Mesenchymal stem cell (in vitro differentiated cells and primary cell): ENCODE measurements around the gene E2F7.

Experiments used
- DNase-seq: peaks from one replicate; pipeline ENCODE4 v3.0.0-alpha.2; 2013
- H2AFZ ChIP-seq: one replicate; pipeline ENCODE4 v1.6.1; 2013; ENCODE audit warnings: low read depth, mild to moderate bottlenecking, control low read depth, inconsistent platforms, low read length, moderate library complexity
- H2AK5ac ChIP-seq: 2 replicates; pipeline ENCODE4 v1.6.1; 2013; ENCODE audit warnings: low read length, moderate library complexity, mild to moderate bottlenecking, inconsistent platforms; ENCODE audit not compliant: severe bottlenecking
- H2BK120ac ChIP-seq: one replicate; pipeline ENCODE4 v1.6.1; 2013; ENCODE audit warnings: low read depth, mild to moderate bottlenecking, inconsistent platforms, low read length, moderate library complexity
- H2BK12ac ChIP-seq, 2 experiments: one replicate each; pipeline ENCODE4 v1.6.1; 2013; ENCODE audit warnings: inconsistent platforms in 2 of 2, low read length in 2 of 2, mild to moderate bottlenecking in 2 of 2, moderate library complexity in 2 of 2, control low read depth in 1 of 2
- H2BK15ac ChIP-seq: one replicate; pipeline ENCODE4 v1.6.1; 2013; ENCODE audit warnings: mild to moderate bottlenecking, low read depth, inconsistent platforms; ENCODE audit not compliant: poor library complexity, severe bottlenecking
- H2BK5ac ChIP-seq: 2 replicates; pipeline ENCODE4 v1.6.1; 2013; ENCODE audit warnings: low read depth, mild to moderate bottlenecking, low read length, control low read depth, inconsistent platforms; ENCODE audit not compliant: poor library complexity, severe bottlenecking
- H3K14ac ChIP-seq, 2 experiments: one replicate each; pipeline ENCODE4 v1.6.1; 2013; ENCODE audit warnings: inconsistent platforms in 2 of 2, low read length in 2 of 2, control low read depth in 1 of 2, mild to moderate bottlenecking in 1 of 2, moderate library complexity in 1 of 2
- H3K18ac ChIP-seq, 2 experiments: one replicate each; pipeline ENCODE4 v1.6.1; 2013; ENCODE audit warnings: inconsistent platforms in 2 of 2, low read length in 2 of 2, control low read depth in 1 of 2, low read depth in 1 of 2, mild to moderate bottlenecking in 1 of 2
- H3K23ac ChIP-seq, 2 experiments: one replicate each; pipeline ENCODE4 v1.6.1; 2013; ENCODE audit warnings: inconsistent platforms in 2 of 2, low read length in 2 of 2, mild to moderate bottlenecking in 2 of 2, moderate library complexity in 2 of 2, control low read depth in 1 of 2
- H3K27ac ChIP-seq: 2 replicates; pipeline ENCODE4 v1.5.1; 2013; ENCODE audit warnings: mild to moderate bottlenecking, moderate library complexity, low read length, control low read depth, inconsistent platforms; ENCODE audit not compliant: poor library complexity, severe bottlenecking
- H3K27me3 ChIP-seq, 2 experiments: 2 replicates each; pipeline versions ENCODE4 v1.6.1 to v1.7.0; 2013; ENCODE audit warnings: low read length in 2 of 2, mild to moderate bottlenecking in 2 of 2, moderate library complexity in 2 of 2, control low read depth in 1 of 2, inconsistent platforms in 1 of 2; ENCODE audit not compliant: control insufficient read depth in 1 of 2, insufficient read depth in 1 of 2
- H3K36me3 ChIP-seq, 2 experiments: 2 replicates each; pipeline versions ENCODE4 v1.6.1 to v1.7.0; 2013; ENCODE audit warnings: low read length in 2 of 2, control low read depth in 1 of 2, inconsistent platforms in 1 of 2, low read depth in 1 of 2, mild to moderate bottlenecking in 1 of 2; ENCODE audit not compliant: insufficient read depth in 2 of 2, control insufficient read depth in 1 of 2
- H3K4ac ChIP-seq, 2 experiments: one replicate each; pipeline ENCODE4 v1.6.1; 2013; ENCODE audit warnings: inconsistent platforms in 2 of 2, low read length in 2 of 2, mild to moderate bottlenecking in 2 of 2, moderate library complexity in 2 of 2, control low read depth in 1 of 2, low read depth in 1 of 2
- H3K4me1 ChIP-seq: 2 replicates; pipeline ENCODE4 v1.6.1; 2013; ENCODE audit warnings: low read depth, low read length, control low read depth; ENCODE audit not compliant: control insufficient read depth, insufficient read depth
- H3K4me2 ChIP-seq: 2 replicates; pipeline ENCODE4 v1.6.1; 2013; ENCODE audit warnings: low read length, mild to moderate bottlenecking, inconsistent platforms; ENCODE audit not compliant: poor library complexity, severe bottlenecking
- H3K4me3 ChIP-seq, 2 experiments: 2 replicates each; pipeline versions ENCODE4 v1.5.1 to v1.7.0; 2013; ENCODE audit warnings: low read length in 2 of 2, mild to moderate bottlenecking in 2 of 2, control low read depth in 1 of 2, low read depth in 1 of 2; ENCODE audit not compliant: insufficient read depth in 1 of 2
- H3K79me1 ChIP-seq: replicated peaks from 2 replicates; pipeline ENCODE4 v1.6.1; 2013; ENCODE audit warnings: mild to moderate bottlenecking, control low read depth, low read length, inconsistent platforms; ENCODE audit not compliant: poor library complexity, severe bottlenecking
- H3K9ac ChIP-seq: 2 replicates; pipeline ENCODE4 v1.7.0; 2013; ENCODE audit warnings: mild to moderate bottlenecking, low read length, moderate library complexity
- H3K9me3 ChIP-seq: 2 replicates; pipeline ENCODE4 v1.7.0; 2013; ENCODE audit warnings: mild to moderate bottlenecking, low read length; ENCODE audit not compliant: control insufficient read depth
- H4K8ac ChIP-seq: one replicate; pipeline ENCODE4 v1.6.1; 2013; ENCODE audit warnings: inconsistent platforms, mild to moderate bottlenecking, low read length, moderate library complexity
- H4K91ac ChIP-seq: one replicate; pipeline ENCODE4 v1.6.1; 2013; ENCODE audit warnings: mild to moderate bottlenecking, low read length, inconsistent platforms
- WGBS: methylation state at CpG from one replicate; pipeline ENCODE4 v1.1.7; 2013; ENCODE audit warnings: mixed read lengths; 5-methylcytosine and 5-hydroxymethylcytosine counted together

The E2F7 gene

DNA sequence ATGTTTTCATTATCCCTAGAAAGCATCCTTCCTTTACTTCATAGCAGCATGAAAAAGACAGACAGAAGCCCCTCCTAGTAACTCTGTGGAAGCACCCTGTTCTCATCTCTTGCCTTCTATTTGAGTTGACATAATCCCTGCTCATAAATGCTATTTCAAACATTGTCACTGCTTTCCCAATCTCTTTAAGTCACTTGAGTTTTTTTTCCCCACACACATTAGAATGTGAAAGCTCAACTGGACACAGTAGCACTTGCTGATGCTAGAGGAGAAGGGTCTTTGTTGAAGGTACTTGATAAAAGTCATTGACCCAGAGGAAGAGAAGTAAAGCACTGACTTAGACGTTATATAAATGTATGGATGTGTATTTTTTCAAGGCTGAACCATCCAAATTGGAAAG is 3.0 kb downstream of the E2F7 start:
- Histone ChIP-seq H3K23ac (no peak overlapping the region), H2AFZ (no peak overlapping the region), H2BK12ac (no peak overlapping the region), H3K4me3 (no peak overlapping the region), H4K8ac (no peak overlapping the region), H2BK15ac (no peak overlapping the region), H2BK5ac (no peak overlapping the region), H3K4me2 (no peak overlapping the region), H3K9ac (no peak overlapping the region), H3K14ac (no peak overlapping the region), H3K27me3 (no peaks in the 10 kb centered on the region), H3K18ac (no peak overlapping the region), H3K79me1 (peaks cover 23% of the 10 kb centered on the region), H2BK120ac (no peak overlapping the region), H3K27ac (no peak overlapping the region), H3K36me3 (peaks cover 0 to 31% of the 10 kb centered on the region in 2 experiments), H4K91ac (no peak overlapping the region), H3K4ac (no peak overlapping the region), H3K4me1 (peaks cover 8% of the 10 kb centered on the region), H2AK5ac (peak overlapping the region; percentile 34), H3K9me3 (no peaks in the 10 kb centered on the region)
- no CpG with 5 or more reads among the region's 1 CpG for WGBS
- peak; percentile 68 for DNase-seq

DNA sequence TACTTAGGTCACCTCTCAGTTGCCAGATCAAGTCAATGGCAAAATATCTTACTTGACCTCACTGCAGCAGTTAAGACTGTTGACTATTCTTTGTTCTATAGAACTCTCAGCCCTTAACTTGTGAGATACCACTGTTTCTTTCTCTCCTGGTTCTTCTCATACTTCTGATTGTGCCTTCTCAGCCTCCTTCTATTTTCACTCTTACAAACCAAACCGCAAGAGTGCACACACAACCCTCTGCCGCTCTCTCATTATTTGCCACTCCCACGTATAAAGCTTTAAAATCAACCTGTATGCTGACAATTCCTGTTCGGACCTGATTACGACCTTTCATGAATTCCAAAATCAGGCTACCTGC is 4.5 kb downstream of the E2F7 start:
- Histone ChIP-seq H3K23ac (no peak overlapping the region), H2BK5ac (no peak overlapping the region), H3K14ac (peak overlapping the region in 1 of 2 experiments; percentile 62), H3K27ac (no peak overlapping the region), H2BK120ac (no peak overlapping the region), H3K9me3 (no peaks in the 10 kb centered on the region), H2AFZ (no peak overlapping the region), H3K9ac (no peak overlapping the region), H3K79me1 (peaks cover 31% of the 10 kb centered on the region), H3K27me3 (no peaks in the 10 kb centered on the region), H3K36me3 (peaks cover 0 to 38% of the 10 kb centered on the region in 2 experiments), H3K18ac (no peak overlapping the region), H3K4me1 (peaks cover 8% of the 10 kb centered on the region), H4K91ac (no peak overlapping the region), H3K4ac (no peak overlapping the region), H3K4me2 (no peak overlapping the region), H3K4me3 (no peak overlapping the region), H2BK12ac (no peak overlapping the region), H4K8ac (no peak overlapping the region), H2BK15ac (no peak overlapping the region), H2AK5ac (no peak overlapping the region)
- DNase-seq = no peak
- 98% methylated on average over 5 of the region's 5 CpGs for WGBS

DNA sequence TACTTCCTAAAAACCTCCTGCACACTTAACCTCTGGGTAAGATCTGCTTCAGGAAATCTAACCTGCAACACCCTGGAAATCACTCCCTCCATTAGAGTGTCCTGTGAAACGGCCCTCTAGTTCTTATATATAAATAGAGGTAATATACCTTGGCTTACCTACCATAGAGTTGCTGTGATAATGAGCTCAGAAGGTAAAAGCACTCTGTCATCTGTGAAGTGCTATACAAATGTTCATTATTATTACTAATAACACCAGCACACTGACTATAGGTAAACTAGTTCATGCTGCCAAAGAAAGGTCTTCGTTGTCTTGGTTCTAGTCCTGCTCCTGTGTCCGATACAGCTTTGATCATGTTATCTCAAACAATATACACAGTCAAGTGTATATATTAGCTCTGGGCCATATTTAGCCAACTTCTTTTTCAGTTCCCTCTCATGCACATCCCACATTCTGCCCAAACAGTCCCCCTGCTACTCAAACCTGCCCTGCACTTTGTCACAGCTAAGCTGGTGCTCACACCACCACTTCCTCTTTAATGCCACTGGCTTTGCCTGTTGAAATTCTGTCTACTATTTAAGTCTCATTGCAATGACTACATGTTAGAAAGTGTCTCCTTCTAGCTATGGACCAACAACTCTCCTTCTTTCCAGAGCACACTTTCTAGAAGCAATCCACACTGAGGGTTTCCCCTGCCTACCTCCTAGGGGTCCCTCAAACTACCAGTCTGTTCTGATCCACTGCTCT is 5.1 kb downstream of the E2F7 start:
- H4K8ac ChIP-seq = no peak overlapping the region
- DNase-seq = no peak
- no peak overlapping the region for H3K4me2 ChIP-seq
- peak overlapping the region in 1 of 2 experiments; percentile 62 for H3K14ac ChIP-seq
- H3K4ac ChIP-seq = peak overlapping the region in 1 of 2 experiments; percentile 46
- WGBS = 99% methylated on average over 2 of the region's 3 CpGs
- H3K4me3 ChIP-seq = no peak overlapping the region
- no peak overlapping the region for H3K9ac ChIP-seq
- H4K91ac ChIP-seq = no peak overlapping the region
- H3K18ac ChIP-seq = no peak overlapping the region
- H3K36me3 ChIP-seq = peaks cover 0 to 42% of the 10 kb centered on the region in 2 experiments
- no peak overlapping the region for H2BK120ac ChIP-seq
- no peak overlapping the region for H3K27ac ChIP-seq
- H2BK12ac ChIP-seq = no peak overlapping the region
- peaks cover 8% of the 10 kb centered on the region for H3K4me1 ChIP-seq
- H3K79me1 ChIP-seq = peaks cover 31% of the 10 kb centered on the region
- H2AK5ac ChIP-seq = peak overlapping the region; percentile 46
- H3K9me3 ChIP-seq = no peaks in the 10 kb centered on the region
- no peak overlapping the region for H2AFZ ChIP-seq
- no peak overlapping the region for H3K23ac ChIP-seq
- no peak overlapping the region for H2BK5ac ChIP-seq
- no peak overlapping the region for H2BK15ac ChIP-seq
- H3K27me3 ChIP-seq = no peaks in the 10 kb centered on the region

DNA sequence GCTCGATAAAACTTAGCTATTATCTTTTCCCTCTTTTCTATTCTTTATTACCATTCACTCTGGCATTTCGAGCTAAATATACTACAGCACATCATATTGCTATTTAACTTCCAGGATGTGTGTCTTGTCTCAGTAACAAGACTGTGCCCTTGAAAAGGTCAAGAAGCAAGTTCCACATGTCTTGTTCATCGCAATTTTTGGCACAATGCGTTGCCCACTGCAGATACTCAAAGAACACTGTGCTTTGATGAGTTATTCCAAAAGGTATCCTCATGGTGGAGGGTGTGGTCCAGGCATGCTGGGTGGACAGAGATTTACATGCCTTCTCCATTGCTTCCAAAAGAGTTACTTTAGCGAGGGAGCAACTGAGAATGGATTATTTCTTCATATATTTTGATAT is 6.6 kb downstream of the E2F7 start:
- no peak overlapping the region for H3K4me2 ChIP-seq
- peak overlapping the region in 1 of 2 experiments; percentile 21 for H2BK12ac ChIP-seq
- peak; percentile 19 for DNase-seq
- H3K9ac ChIP-seq = no peak overlapping the region
- no peak overlapping the region for H3K4ac ChIP-seq
- no peak overlapping the region for H2BK5ac ChIP-seq
- H3K36me3 ChIP-seq = peaks cover 0 to 55% of the 10 kb centered on the region in 2 experiments
- H3K9me3 ChIP-seq = no peaks in the 10 kb centered on the region
- no peak overlapping the region for H2BK15ac ChIP-seq
- no peak overlapping the region for H2AFZ ChIP-seq
- H4K8ac ChIP-seq = no peak overlapping the region
- H3K14ac ChIP-seq = no peak overlapping the region
- no peak overlapping the region for H4K91ac ChIP-seq
- no peak overlapping the region for H3K27ac ChIP-seq
- no peak overlapping the region for H2BK120ac ChIP-seq
- H2AK5ac ChIP-seq = no peak overlapping the region
- H3K4me3 ChIP-seq = no peak overlapping the region
- peaks cover 5% of the 10 kb centered on the region for H3K4me1 ChIP-seq
- H3K23ac ChIP-seq = no peak overlapping the region
- WGBS = 60% methylated on average over 4 of the region's 5 CpGs
- H3K27me3 ChIP-seq = no peaks in the 10 kb centered on the region
- peaks cover 26% of the 10 kb centered on the region for H3K79me1 ChIP-seq
- H3K18ac ChIP-seq = no peak overlapping the region
